ENCODE measurements around the gene ISYNA1. TPM values are rescaled to one million over a fixed set of nuclear protein-coding genes. Genes with fewer than 3 reads are reported as not detected.

ISYNA1 gene
- total RNA-seq, 1 experiment from 2014 or later, result 236 TPM

DNA sequence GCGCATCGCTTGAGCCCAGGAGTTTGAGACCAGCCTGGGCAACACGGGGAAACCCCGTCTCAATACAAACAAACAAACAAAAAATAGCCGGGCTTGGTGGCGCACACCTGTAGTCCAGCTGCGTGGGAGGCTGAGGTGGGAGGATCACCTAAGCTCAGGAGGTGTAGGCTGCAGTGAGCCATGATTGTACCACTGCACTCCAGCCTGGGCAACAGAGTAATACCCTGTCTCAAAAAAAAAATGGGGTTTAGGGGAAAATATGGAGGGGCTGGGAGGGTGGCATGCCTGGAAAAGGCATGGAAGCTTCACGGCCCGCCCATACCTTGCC is 1.9 kb upstream of the ISYNA1 start:
- POLR2A ChIA-PET, result no interaction called here
- DNase-seq (ENCODE audit: low spot score), result no peak
- no peaks in the 10 kb centered on the region for H3K27me3 Mint-ChIP-seq (ENCODE audit: low read depth)
- TF ChIP-seq CREM (CRISPR knock-in tag; IDR thresholded peaks at IDR 0.05), result no peak
- TF ChIP-seq IRF2 (CRISPR knock-in tag; IDR thresholded peaks at IDR 0.05; ENCODE audit: borderline replicate concordance, low read depth), result no peak
- no peak for TF ChIP-seq NR2C2 (CRISPR knock-in tag; IDR thresholded peaks at IDR 0.05)
- TF ChIP-seq, protein P1, sequence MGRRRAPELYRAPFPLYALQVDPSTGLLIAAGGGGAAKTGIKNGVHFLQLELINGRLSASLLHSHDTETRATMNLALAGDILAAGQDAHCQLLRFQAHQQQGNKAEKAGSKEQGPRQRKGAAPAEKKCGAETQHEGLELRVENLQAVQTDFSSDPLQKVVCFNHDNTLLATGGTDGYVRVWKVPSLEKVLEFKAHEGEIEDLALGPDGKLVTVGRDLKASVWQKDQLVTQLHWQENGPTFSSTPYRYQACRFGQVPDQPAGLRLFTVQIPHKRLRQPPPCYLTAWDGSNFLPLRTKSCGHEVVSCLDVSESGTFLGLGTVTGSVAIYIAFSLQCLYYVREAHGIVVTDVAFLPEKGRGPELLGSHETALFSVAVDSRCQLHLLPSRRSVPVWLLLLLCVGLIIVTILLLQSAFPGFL (CRISPR knock-in tag; IDR thresholded peaks at IDR 0.05; ENCODE audit: borderline replicate concordance), result no peak
- no peak for TF ChIP-seq JUN (CRISPR knock-in tag; IDR thresholded peaks at IDR 0.05)
- TF ChIP-seq, protein P2, sequence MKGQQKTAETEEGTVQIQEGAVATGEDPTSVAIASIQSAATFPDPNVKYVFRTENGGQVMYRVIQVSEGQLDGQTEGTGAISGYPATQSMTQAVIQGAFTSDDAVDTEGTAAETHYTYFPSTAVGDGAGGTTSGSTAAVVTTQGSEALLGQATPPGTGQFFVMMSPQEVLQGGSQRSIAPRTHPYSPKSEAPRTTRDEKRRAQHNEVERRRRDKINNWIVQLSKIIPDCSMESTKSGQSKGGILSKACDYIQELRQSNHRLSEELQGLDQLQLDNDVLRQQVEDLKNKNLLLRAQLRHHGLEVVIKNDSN (CRISPR knock-in tag; IDR thresholded peaks at IDR 0.05), result no peak
- H3K27ac Mint-ChIP-seq, result peak overlapping the region; percentile 91
- H3K9me3 Mint-ChIP-seq, result peaks cover 5% of the 10 kb centered on the region
- H3K36me3 Mint-ChIP-seq, result peaks cover 9% of the 10 kb centered on the region
- no peak for ATAC-seq
- CTCF ChIA-PET, result interaction anchor here (0.8 to 3.5 kb wide), 12 partner anchors 11 to 160 kb away, joined by 3 to 27 read pairs (median 6); partner anchors contain the start of gene GDF15
- H3K4me1 Mint-ChIP-seq, result peaks cover 22% of the 10 kb centered on the region
- no peak overlapping the region; the same call in 1 of the 2 replicates for H3K4me3 Mint-ChIP-seq

DNA sequence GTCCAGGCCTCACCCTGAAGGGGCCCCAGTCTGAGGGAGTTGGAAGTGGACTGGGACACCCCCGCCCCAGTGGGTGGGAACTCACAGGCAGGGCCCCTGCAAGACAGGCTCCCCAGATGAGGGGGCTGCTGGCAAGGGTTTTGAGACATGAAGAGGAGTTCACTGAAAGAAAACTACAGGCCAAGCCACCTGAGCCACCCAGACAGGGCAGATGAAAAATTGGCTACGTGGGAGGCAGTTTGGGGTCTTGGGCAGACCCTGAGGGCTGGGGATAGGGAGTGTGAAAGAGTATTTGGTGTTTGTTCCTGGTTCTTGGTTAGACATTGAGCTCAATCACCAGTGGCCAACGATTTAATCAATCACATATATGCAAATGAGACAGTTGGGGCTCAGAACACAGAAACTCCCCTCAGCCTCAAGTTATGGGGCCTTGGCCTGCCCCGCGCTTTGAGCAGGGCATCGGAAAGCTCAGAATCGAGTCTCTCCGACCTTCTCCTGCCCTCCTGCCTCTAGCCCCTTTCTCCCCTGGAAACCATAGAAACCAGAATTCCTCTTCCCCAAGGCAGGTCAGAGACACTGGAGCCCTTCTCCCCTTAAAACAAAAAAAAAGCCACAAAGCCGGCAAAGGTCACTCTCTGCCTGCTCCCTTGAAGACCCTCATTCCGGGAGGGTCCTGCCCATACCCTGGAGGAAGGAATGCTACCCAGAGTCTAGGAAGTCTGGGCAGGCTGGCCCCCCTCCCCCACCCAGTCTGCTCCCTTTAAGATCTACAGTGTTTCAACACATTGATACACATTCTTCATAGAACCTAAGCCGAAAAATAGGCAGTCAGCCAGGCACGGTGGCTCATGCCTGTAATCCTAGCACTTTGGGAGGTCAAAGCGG is 1.3 kb upstream of the ISYNA1 start:
- Mint-ChIP-seq H3K4me1 (peaks cover 25% of the 10 kb centered on the region), H3K27ac (peak overlapping the region; percentile 91), H3K9me3 (peaks cover 5% of the 10 kb centered on the region), H3K27me3 (ENCODE audit: low read depth) (no peaks in the 10 kb centered on the region), H3K4me3 (peak overlapping the region; percentile 35), H3K36me3 (peaks cover 9% of the 10 kb centered on the region)
- ChIA-PET POLR2A (interaction anchor here (0.6 kb wide), 1 partner anchor 244 kb away, joined by 5 read pairs; no protein-coding TSS in a partner anchor), CTCF (interaction anchor here (0.5 to 3.5 kb wide), 16 partner anchors 8 to 580 kb away, joined by 3 to 27 read pairs (median 3); partner anchors contain the start of genes GDF15 and LSM4)
- TF ChIP-seq, protein P3, sequence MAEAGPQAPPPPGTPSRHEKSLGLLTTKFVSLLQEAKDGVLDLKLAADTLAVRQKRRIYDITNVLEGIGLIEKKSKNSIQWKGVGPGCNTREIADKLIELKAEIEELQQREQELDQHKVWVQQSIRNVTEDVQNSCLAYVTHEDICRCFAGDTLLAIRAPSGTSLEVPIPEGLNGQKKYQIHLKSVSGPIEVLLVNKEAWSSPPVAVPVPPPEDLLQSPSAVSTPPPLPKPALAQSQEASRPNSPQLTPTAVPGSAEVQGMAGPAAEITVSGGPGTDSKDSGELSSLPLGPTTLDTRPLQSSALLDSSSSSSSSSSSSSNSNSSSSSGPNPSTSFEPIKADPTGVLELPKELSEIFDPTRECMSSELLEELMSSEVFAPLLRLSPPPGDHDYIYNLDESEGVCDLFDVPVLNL (CRISPR knock-in tag; IDR thresholded peaks at IDR 0.05; ENCODE audit: borderline replicate concordance, low read depth), result no peak
- TF ChIP-seq, protein P4, sequence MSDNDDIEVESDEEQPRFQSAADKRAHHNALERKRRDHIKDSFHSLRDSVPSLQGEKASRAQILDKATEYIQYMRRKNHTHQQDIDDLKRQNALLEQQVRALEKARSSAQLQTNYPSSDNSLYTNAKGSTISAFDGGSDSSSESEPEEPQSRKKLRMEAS (CRISPR knock-in tag; IDR thresholded peaks at IDR 0.05), result 0 out of 2 replicates have a peak, but pooled peaks have one; percentile 10
- TF ChIP-seq RORB (CRISPR knock-in tag; IDR thresholded peaks at IDR 0.05), result no peak
- DNase-seq (ENCODE audit: low spot score) (no peak), ATAC-seq (no peak)

DNA sequence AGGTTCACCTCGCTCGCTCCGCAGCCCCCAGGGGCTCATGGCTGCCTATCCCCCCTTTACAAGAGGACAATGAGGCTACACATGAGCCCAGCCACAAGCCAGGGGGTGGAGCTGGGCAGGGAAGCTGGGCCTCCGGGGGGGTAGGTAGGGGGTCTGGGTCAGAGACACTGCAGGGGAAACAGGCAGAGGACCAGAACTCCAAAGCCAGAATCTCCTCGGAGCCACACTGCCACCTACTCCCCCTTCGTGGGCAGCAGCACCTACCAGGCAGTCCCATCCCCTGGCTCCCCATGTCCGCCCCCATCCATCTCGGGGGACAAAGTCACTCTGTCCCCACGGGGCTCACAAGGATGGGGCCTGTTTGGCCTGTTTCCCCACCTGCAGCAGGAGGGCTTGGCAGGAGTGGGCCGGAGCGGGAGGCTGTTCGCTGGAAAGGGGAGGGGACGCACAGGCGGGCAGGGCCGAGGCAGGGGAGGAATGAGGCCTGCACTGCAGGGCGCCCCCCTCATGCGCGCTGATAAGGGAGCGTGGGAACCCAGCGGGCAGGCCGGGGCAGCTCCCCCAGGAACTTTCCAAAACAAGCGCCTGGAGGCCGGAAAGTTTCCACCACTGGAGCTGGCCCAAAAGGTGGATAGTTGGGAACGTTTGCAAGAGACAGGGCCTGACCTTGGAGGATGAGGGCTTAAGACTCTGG is 545 bp upstream of the ISYNA1 start:
- ATAC-seq (peak; percentile 1; the same call in 1 of the 2 replicates), DNase-seq (ENCODE audit: low spot score) (peak; percentile 66)
- Mint-ChIP-seq H3K4me1 (peaks cover 28% of the 10 kb centered on the region), H3K27me3 (ENCODE audit: low read depth) (no peaks in the 10 kb centered on the region), H3K9me3 (peaks cover 5% of the 10 kb centered on the region), H3K36me3 (peaks cover 9% of the 10 kb centered on the region), H3K4me3 (peak overlapping the region; percentile 35), H3K27ac (peak overlapping the region; percentile 91)
- TF ChIP-seq, protein P5, sequence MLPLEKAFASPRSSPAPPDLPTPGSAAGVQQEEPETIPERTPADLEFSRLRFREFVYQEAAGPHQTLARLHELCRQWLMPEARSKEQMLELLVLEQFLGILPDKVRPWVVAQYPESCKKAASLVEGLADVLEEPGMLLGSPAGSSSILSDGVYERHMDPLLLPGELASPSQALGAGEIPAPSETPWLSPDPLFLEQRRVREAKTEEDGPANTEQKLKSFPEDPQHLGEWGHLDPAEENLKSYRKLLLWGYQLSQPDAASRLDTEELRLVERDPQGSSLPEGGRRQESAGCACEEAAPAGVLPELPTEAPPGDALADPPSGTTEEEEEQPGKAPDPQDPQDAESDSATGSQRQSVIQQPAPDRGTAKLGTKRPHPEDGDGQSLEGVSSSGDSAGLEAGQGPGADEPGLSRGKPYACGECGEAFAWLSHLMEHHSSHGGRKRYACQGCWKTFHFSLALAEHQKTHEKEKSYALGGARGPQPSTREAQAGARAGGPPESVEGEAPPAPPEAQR (CRISPR knock-in tag; IDR thresholded peaks at IDR 0.05), result no peak
- TF ChIP-seq KAT7 (CRISPR knock-in tag; IDR thresholded peaks at IDR 0.05; ENCODE audit: borderline replicate concordance), result no peak
- no peak for TF ChIP-seq SMAD3 (CRISPR knock-in tag; IDR thresholded peaks at IDR 0.05; ENCODE audit: borderline replicate concordance)
- TF ChIP-seq, protein P6, sequence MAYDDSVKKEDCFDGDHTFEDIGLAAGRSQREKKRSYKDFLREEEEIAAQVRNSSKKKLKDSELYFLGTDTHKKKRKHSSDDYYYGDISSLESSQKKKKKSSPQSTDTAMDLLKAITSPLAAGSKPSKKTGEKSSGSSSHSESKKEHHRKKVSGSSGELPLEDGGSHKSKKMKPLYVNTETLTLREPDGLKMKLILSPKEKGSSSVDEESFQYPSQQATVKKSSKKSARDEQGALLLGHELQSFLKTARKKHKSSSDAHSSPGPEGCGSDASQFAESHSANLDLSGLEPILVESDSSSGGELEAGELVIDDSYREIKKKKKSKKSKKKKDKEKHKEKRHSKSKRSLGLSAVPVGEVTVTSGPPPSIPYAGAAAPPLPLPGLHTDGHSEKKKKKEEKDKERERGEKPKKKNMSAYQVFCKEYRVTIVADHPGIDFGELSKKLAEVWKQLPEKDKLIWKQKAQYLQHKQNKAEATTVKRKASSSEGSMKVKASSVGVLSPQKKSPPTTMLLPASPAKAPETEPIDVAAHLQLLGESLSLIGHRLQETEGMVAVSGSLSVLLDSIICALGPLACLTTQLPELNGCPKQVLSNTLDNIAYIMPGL (CRISPR knock-in tag; IDR thresholded peaks at IDR 0.05), result 0 out of 2 replicates have a peak, but pooled peaks have one; percentile 13
- peak; percentile 28; the same call in 1 of the 2 replicates for TF ChIP-seq SP1 (CRISPR knock-in tag; conservative IDR thresholded peaks at IDR 0.05)
- no peak for TF ChIP-seq CBFB (CRISPR knock-in tag; IDR thresholded peaks at IDR 0.05; ENCODE audit: low read depth)
- 0 out of 2 replicates have a peak, but pooled peaks have one; percentile 49 for TF ChIP-seq ETV6 (CRISPR knock-in tag; IDR thresholded peaks at IDR 0.05)
- peak; percentile 58; the same call in 1 of the 2 replicates for TF ChIP-seq FOXP1 (CRISPR knock-in tag; IDR thresholded peaks at IDR 0.05; ENCODE audit: borderline replicate concordance)
- TF ChIP-seq ZBTB21 (CRISPR knock-in tag; IDR thresholded peaks at IDR 0.05; ENCODE audit: borderline replicate concordance), result no peak
- no peak for TF ChIP-seq GRHL2 (CRISPR knock-in tag; IDR thresholded peaks at IDR 0.05; ENCODE audit: insufficient replicate concordance, severe bottlenecking)
- TF ChIP-seq, protein P4 (CRISPR knock-in tag; IDR thresholded peaks at IDR 0.05), result peak; percentile 56; the same call in 1 of the 2 replicates
- 0 out of 2 replicates have a peak, but pooled peaks have one; percentile 17 for TF ChIP-seq TEAD1 (CRISPR knock-in tag; IDR thresholded peaks at IDR 0.05)
- ChIA-PET POLR2A (interaction anchor here (0.6 kb wide), 2 partner anchors 20 to 337 kb away, joined by 4 to 8 read pairs; no protein-coding TSS in a partner anchor), CTCF (interaction anchor here (0.5 to 3.5 kb wide), 13 partner anchors 13 to 579 kb away, joined by 3 to 27 read pairs (median 3); partner anchors contain the start of genes GDF15 and LSM4)

Measured in WTC11 (cell line).